Stimulated activated CD4-positive, alpha-beta T cell treated with anti-CD3 and anti-CD28 coated beads, Interleukin-4, amount 100 ng/mL, for 24 hours (primary cell): ENCODE data around the gene PIGL.
A peak's percentile ranks its signal among the peaks of the same experiment; 100 is the strongest.

ENCODE experiments used
- DNase-seq: peaks from one replicate; pipeline ENCODE4 v3.0.0-alpha.2; 2020

Gene PIGL

DNA sequence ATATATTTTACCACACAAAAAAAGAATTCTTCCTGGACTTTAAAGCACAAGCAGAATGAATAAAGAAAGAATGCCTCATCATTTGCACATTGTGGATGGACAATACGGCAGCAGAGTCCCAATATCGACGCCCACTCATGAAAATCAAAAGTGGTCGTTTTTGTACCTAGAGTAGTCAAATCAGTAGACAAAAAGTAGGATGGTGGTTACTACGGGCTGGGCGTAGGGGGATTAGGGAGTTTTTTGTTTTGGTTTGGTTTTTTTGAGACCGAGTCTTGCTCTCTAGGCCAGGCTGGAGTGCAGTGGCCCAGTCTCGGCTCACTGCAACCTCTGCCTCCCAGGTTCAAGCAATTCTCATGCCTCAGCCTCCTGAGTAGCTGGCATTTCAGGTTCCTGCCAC is 144.9 kb downstream of the PIGL start:
- DNase-seq, result no peak

DNA sequence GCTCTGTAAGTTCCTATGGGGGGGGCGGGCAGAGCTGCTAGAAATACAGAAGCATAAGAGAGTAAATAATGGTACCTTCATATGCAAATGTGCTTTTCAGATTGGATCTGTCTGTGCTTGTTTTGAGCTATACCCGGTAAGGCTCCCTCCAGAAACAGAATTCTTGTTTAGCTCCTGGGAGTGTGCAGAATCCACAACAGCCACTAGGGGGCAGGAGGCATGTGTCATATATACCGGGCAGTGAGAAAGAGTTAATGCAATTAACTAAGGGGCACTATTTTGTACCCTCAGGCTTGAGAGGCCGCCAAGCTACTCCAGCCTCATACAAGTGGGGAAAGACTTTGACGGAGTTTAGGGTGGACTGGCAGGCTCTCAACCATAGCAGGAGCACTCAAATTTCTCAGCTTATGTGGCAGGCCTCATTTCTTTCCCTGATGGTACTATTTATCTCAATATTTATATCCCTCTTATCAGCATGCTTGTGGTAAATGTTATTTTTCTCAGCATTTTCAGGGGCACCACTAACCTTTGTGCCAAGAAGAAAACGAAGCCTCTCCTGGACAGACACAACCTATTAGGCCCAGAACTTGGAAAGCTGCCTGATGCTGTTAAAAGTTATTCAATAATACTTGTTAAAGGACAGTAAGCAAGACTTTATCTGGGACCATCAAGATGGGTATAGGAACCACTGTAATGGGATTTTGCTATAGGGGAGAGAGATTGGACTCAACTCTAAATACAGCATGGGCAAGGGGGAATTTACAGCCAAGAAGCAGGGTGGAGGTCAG is 146.9 kb downstream of the PIGL start:
- peak; percentile 82 for DNase-seq

DNA sequence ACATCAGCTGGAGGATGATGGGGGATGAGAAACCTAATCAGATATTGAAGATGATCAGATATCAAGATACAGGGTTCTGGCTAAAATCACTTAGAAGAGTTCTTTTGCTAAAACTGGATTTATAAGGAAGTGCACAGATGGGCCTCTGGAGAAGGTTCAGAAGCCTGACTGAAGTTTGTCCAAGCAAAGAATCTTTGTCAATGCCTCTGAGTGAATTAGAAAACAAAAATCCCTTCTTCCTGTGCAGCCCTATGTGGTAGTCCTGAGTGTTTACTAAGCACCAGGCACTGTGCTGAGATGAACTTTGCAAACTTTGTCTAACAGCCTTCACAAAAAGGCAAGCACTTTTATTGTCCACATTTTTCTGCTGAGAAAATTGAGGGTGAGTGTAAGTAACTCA is 147.6 kb downstream of the PIGL start:
- no peak for DNase-seq

GRCh38 chr17:16371742-16372141 is 154.7 kb downstream of the PIGL start:
- DNase-seq, result no peak

- DNase-seq, result no peak
Measured at GRCh38 chr17:16374146-16374938, 157.3 kb downstream of the PIGL start.
